IPS DF 6.9 (cell line): ENCODE results near the gene C5AR1.
"Not testable (repeated sequence)": the region's sequence is repeated elsewhere in the genome, so short reads cannot be mapped to it uniquely, and the experiment has no call there.

Experiments
- DNase-seq: peaks from one replicate; pipeline ENCODE4 v3.0.0-alpha.2; 2013; ENCODE audit warnings: low read depth, low spot score
- H3K27ac ChIP-seq: one replicate; pipeline ENCODE4 v1.5.1; 2013; ENCODE audit warnings: low read length, control low read depth
- H3K27me3 ChIP-seq: 2 replicates; pipeline ENCODE4 v1.6.1; 2013; ENCODE audit warnings: mild to moderate bottlenecking, low read length; ENCODE audit not compliant: control insufficient read depth, insufficient read depth
- H3K36me3 ChIP-seq: 2 replicates; pipeline ENCODE4 v1.6.1; 2013; ENCODE audit warnings: low read length; ENCODE audit not compliant: control insufficient read depth, insufficient read depth
- H3K4me1 ChIP-seq: 2 replicates; pipeline ENCODE4 v1.6.1; 2013; ENCODE audit warnings: low read length; ENCODE audit not compliant: control insufficient read depth, insufficient read depth
- H3K4me3 ChIP-seq: 2 replicates; pipeline ENCODE4 v1.5.1; 2013; ENCODE audit warnings: mild to moderate bottlenecking, low read length
- H3K9me3 ChIP-seq: 2 replicates; pipeline ENCODE4 v1.6.1; 2013; ENCODE audit warnings: low read length, inconsistent platforms; ENCODE audit not compliant: control insufficient read depth, insufficient read depth
- WGBS: extraction: QIAGEN DNeasy Blood & Tissue Kit; methylation state at CpG from one replicate; pipeline ENCODE4 v1.1.7; 2013; ENCODE audit warnings: mixed read lengths, missing lambda C conversion rate; ENCODE audit not compliant: insufficient read length, insufficient coverage; 5-methylcytosine and 5-hydroxymethylcytosine counted together

The C5AR1 gene

GRCh38 chr19:47272448-47273312 lies 37.0 kb upstream of the C5AR1 start:
- Histone ChIP-seq H3K9me3 (no peaks in the 10 kb centered on the region), H3K27ac (no peak overlapping the region), H3K36me3 (peaks cover 4% of the 10 kb centered on the region; the same call in 1 of the 2 replicates), H3K4me3 (peak overlapping the region; percentile 60; the same call in 1 of the 2 replicates), H3K27me3 (peaks cover 4% of the 10 kb centered on the region; the same call in 1 of the 2 replicates), H3K4me1 (0 out of 2 replicates have a peak, but pooled peaks cover 1% of the 10 kb centered on the region)
- DNase-seq, result no peak
- no CpG with 5 or more reads among the region's 42 CpGs for WGBS

DNA sequence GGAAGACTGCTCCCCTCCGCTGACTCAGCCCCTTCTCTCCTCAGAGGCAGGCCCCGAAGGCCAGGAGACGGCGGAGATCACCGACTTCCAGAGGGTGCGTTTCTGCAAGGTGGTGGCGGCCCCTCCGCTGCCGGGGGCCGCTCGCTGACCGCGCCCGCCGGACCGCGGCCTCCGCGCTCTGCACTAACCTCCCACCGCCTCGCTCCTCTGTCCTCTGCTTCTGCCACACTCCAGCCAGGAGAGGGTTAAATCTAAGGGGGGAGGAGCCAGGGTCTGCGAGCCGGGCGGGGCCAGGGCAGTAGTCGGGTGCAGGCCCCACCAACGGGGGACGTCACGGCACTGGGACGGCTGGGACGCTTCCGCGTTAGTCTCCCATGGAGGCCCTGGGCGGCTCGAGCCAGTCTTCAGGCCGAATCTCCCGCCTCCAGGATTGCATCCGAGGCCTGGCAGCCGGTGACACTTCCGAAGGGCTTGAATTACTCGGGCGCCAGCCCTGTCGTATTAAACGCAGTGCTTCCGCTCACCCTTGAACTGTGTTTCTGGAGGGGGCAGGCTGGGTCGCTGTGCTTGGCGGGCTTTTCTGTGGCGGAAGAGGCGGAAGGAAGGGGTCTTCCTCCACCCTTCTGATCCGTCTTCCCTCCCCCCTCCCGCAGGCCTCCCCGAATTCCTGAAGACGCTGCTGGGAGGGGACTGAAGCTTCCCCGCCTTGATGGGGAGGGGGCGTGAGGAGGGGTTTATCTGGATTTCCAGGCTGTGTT lies 36.2 kb upstream of the C5AR1 start:
- no peak for DNase-seq
- H3K27ac ChIP-seq, result no peak overlapping the region
- peaks cover 4% of the 10 kb centered on the region; the same call in 1 of the 2 replicates for H3K36me3 ChIP-seq
- H3K4me3 ChIP-seq, result peak overlapping the region; percentile 60; the same call in 1 of the 2 replicates
- no CpG with 5 or more reads among the region's 54 CpGs for WGBS
- 0 out of 2 replicates have a peak, but pooled peaks cover 1% of the 10 kb centered on the region for H3K4me1 ChIP-seq
- H3K27me3 ChIP-seq, result peaks cover 4% of the 10 kb centered on the region; the same call in 1 of the 2 replicates
- H3K9me3 ChIP-seq, result no peaks in the 10 kb centered on the region

- Histone ChIP-seq H3K27ac (no peak within 1 kb of the TSS), H3K27me3 (peaks cover 4% of the 10 kb centered on the region; the same call in 1 of the 2 replicates), H3K4me3 (peak within 1 kb of the TSS; percentile 83), H3K9me3 (no peaks in the 10 kb centered on the region), H3K36me3 (peaks cover 4% of the 10 kb centered on the region; the same call in 1 of the 2 replicates), H3K4me1 (0 out of 2 replicates have a peak, but pooled peaks cover 1% of the 10 kb centered on the region)
- no peak for DNase-seq
- WGBS, result no CpG with 5 or more reads among the region's 72 CpGs
These were observed 35.4 kb upstream of the C5AR1 start, which contains the start of gene INAFM1 for GRCh38 chr19:47274071-47274890. INAFM1 (plus strand) TSS chr19:47274885; CDS start chr19:47274920, 35 bp downstream.

GRCh38 chr19:47274891-47275761 lies 34.5 kb upstream of the C5AR1 start:
- Histone ChIP-seq H3K9me3 (no peaks in the 10 kb centered on the region), H3K4me1 (0 out of 2 replicates have a peak, but pooled peaks cover 1% of the 10 kb centered on the region), H3K27ac (no peak overlapping the region), H3K27me3 (peaks cover 4% of the 10 kb centered on the region; the same call in 1 of the 2 replicates), H3K36me3 (peaks cover 4% of the 10 kb centered on the region; the same call in 1 of the 2 replicates), H3K4me3 (peak overlapping the region; percentile 71)
- no peak for DNase-seq
- no CpG with 5 or more reads among the region's 82 CpGs for WGBS

- no peak for DNase-seq
- H3K27me3 ChIP-seq, result peaks cover 4% of the 10 kb centered on the region; the same call in 1 of the 2 replicates
- no peak overlapping the region for H3K27ac ChIP-seq
- WGBS, result no CpG with 5 or more reads among the region's 13 CpGs
- H3K4me1 ChIP-seq, result 0 out of 2 replicates have a peak, but pooled peaks cover 1% of the 10 kb centered on the region
- no peaks in the 10 kb centered on the region for H3K36me3 ChIP-seq
- no peak overlapping the region for H3K4me3 ChIP-seq
- no peaks in the 10 kb centered on the region for H3K9me3 ChIP-seq
These were observed 33.7 kb upstream of the C5AR1 start for GRCh38 chr19:47275791-47276461.

DNA sequence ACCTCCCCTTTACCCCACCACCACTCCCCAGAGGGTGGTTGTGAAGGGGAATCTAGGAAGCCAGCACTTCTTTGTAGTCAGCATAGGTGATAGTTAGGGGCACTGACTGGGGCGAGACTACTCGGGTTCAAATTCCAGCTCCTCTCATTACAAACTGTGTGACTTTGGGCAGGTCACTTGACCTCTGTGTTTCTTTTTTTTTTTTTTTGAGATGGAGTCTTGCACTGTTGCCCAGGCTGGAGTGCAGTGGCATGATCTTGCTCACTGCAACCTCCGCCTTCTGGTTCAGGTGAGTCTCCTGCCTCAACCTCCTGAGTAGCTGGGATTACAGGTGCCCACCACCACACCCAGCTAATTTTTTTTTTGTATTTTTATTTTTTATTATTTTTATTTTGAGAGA lies 33.1 kb upstream of the C5AR1 start:
- not testable (repeated sequence) for H3K4me1 ChIP-seq, H3K4me3 ChIP-seq, H3K27ac ChIP-seq, H3K9me3 ChIP-seq, H3K36me3 ChIP-seq, H3K27me3 ChIP-seq, DNase-seq
- no CpG with 5 or more reads among the region's 3 CpGs for WGBS

- no peak for DNase-seq
- Histone ChIP-seq H3K9me3 (no peaks in the 10 kb centered on the region), H3K4me1 (no peaks in the 10 kb centered on the region), H3K27ac (no peak overlapping the region), H3K4me3 (no peak overlapping the region), H3K36me3 (no peaks in the 10 kb centered on the region), H3K27me3 (peaks cover 4% of the 10 kb centered on the region; the same call in 1 of the 2 replicates)
- no CpG with 5 or more reads among the region's 13 CpGs for WGBS
These were observed 29.4 kb upstream of the C5AR1 start for GRCh38 chr19:47280183-47280797.

DNA sequence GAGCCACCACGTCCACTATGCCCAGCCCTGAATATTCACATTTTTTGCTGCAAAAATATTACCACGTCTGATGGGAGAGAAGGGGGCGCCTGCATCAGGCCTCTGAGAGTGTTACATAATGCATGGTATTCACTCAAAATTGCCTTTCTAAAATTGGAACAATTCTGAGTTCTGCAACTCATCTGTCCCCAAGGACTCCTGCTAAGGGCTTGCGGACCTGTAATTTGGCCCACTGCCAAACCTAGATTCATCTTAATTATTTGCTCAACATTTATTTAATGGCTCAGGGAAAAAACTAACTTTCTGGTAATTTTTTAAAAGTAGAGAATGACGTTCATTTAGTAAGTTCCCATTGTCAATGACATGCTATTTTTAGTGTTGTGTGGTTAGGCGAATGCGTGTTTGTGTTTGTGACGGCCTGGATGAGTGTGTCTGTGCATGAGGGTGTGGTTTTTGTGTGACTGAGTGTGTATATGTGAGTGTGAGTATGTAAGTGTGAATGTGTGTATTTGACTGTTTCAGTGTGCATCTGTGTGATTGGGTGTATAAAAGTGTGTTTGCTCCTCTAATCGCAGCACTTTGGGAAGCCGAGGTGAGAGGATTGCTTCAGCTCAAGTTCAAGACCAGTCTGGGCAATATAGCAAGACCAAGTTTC lies 26.1 kb upstream of the C5AR1 start:
- H3K4me1 ChIP-seq, result no peaks in the 10 kb centered on the region
- 100% methylated on average over 4 of the region's 10 CpGs for WGBS
- H3K4me3 ChIP-seq, result no peak overlapping the region
- H3K36me3 ChIP-seq, result no peaks in the 10 kb centered on the region
- DNase-seq, result no peak
- H3K27ac ChIP-seq, result no peak overlapping the region
- H3K9me3 ChIP-seq, result no peaks in the 10 kb centered on the region
- no peaks in the 10 kb centered on the region for H3K27me3 ChIP-seq
